Body of pancreas (tissue), 4 donors: ENCODE data around the gene CD84. TPM values are rescaled to one million over a fixed set of nuclear protein-coding genes. Genes with fewer than 3 reads are reported as not detected.

ENCODE experiments used
- ATAC-seq: fragments of 150-250 bp; one replicate; pipeline ENCODE4 v1.9.1; 2016
- DNase-seq, 4 donors: peaks; one replicate each; pipeline ENCODE4 v3.0.0-alpha.2; 2019
- H3K27ac ChIP-seq, 4 donors: fragments of 200-600 bp; sonication (generic); 1 replicate in 3 of 4; 2 replicates in 1 of 4; pipeline versions ENCODE4 v1.5.1 to v1.6.1; 2016 to 2019; ENCODE audit warnings: mild to moderate bottlenecking in 1 of 4, mixed read lengths in 1 of 4, moderate library complexity in 1 of 4
- H3K27me3 ChIP-seq, 2 donors: fragments of 200-600 bp; sonication (generic); one replicate each; pipeline ENCODE4 v1.6.0; 2016; ENCODE audit warnings: mild to moderate bottlenecking in 1 of 2
- H3K36me3 ChIP-seq, 2 donors: fragments of 200-600 bp; sonication (generic); replicated peaks in 1 of 2; 2 replicates each; pipeline ENCODE4 v1.5.1; 2016; ENCODE audit warnings: low read depth in 2 of 2; ENCODE audit not compliant: insufficient read depth in 1 of 2
- H3K4me1 ChIP-seq: fragments of 200-600 bp; sonication (generic); one replicate; pipeline ENCODE4 v1.6.0; 2016
- H3K4me3 ChIP-seq, 2 donors: fragments of 200-600 bp; sonication (generic); 1 replicate in 1 of 2; 2 replicates in 1 of 2; pipeline ENCODE4 v1.5.1; 2016 to 2019
- H3K9me3 ChIP-seq, 3 donors: fragments of 200-600 bp; sonication (generic); 1 replicate in 2 of 3; 2 replicates in 1 of 3; pipeline ENCODE4 v1.5.1; 2016
- CTCF ChIP-seq, 7 experiments: fragments of 450-650 bp in 4 of 7; fragments of 200-600 bp in 3 of 7; sonication (generic) in 3 of 7; IDR thresholded peaks; one replicate each; pipeline ENCODE4 v1.5.1; 2016 to 2019; ENCODE audit warnings: antibody characterized with exemption in 7 of 7
- POLR2A ChIP-seq, 3 donors: fragments of 450-650 bp; IDR thresholded peaks; one replicate each; pipeline ENCODE4 v1.6.1; 2016; ENCODE audit warnings: antibody characterized with exemption in 3 of 3, mild to moderate bottlenecking in 2 of 3
- WGBS, 2 donors: methylation state at CpG; one replicate each; pipeline ENCODE4 v1.1.5; 2017; 5-methylcytosine and 5-hydroxymethylcytosine counted together
- intact Hi-C: fragments of 100-400 bp; cut with DNase I; formaldehyde crosslinking; loops from one replicate; pipeline ENCODE4 v1.15.1; 2023
- total RNA-seq, 2 donors: library from RNA; depleted of rRNA; stranded (reverse); fragments of >200 nt; gene quantifications; one replicate each; pipeline ENCODE4 v1.1.0, GENCODE V29; 2016

The CD84 gene
- total RNA-seq, 2 donors from 2014 or later = 3.0 to 7.0 TPM

DNA sequence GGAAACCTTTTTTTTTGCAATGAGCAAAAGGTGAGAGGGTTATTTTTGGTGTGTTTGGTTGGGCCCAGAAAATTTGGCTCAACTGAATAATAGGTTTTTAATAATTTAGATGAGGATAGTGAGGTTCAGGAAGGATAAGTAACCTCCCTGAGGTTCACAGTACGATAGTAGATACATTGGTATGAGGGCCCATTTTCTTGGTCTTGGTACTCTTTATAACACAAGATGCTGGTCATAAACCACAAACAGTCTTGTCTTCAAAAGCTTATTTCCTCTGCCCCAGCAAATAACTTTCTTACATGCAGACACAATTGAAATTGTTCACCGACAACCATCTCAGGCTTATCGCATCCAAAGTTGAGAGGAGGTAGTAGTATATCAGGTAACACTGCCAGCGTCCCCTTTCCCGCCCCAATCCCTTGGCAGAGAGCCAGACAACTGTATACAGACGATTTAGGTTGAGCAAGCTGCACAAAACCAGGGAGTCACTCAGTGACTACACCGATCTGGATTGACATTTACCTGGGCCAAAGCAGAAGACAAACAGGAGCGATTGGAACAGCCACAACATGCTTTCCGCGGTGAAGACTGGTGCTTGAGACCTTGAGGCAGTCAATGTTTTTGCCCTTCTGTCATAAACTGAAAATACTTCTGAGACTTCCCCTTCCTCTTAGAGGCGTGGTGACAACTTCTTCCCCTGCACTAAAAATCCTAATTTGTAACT is 56.5 kb downstream of the CD84 start, which contains the start of gene SLAMF6:
SLAMF6 (minus strand) TSS at position 634 of the 724 bp plus-strand sequence; CDS start at position 571, 63 bp downstream.
- Histone ChIP-seq H3K4me1 (no peaks in the 10 kb centered on the region), H3K9me3 (no peaks in the 10 kb centered on the region), H3K27me3 (no peaks in the 10 kb centered on the region), H3K27ac (no peak within 1 kb of the TSS), H3K36me3 (no peaks in the 10 kb centered on the region), H3K4me3 (no peak within 1 kb of the TSS)
- WGBS, 2 donors = 54 to 65% methylated on average over 11 of the region's 11 CpGs
- TF ChIP-seq POLR2A (IDR thresholded peaks at IDR 0.05) (no peak), CTCF (IDR thresholded peaks at IDR 0.05) (no peak)
- DNase-seq (no peak), ATAC-seq (no peak)
- intact Hi-C loops = no loop called here

GRCh38 chr1:160522136-160522535 is 57.2 kb downstream of the CD84 start:
- Histone ChIP-seq H3K9me3 (no peaks in the 10 kb centered on the region), H3K4me1 (no peaks in the 10 kb centered on the region), H3K27me3 (no peaks in the 10 kb centered on the region), H3K4me3 (no peak overlapping the region), H3K27ac (no peak overlapping the region), H3K36me3 (no peaks in the 10 kb centered on the region)
- no peak for DNase-seq
- WGBS, 2 donors = 55 to 64% methylated on average over 3 of the region's 3 CpGs
- TF ChIP-seq POLR2A (IDR thresholded peaks at IDR 0.05) = no peak
- TF ChIP-seq CTCF (IDR thresholded peaks at IDR 0.05) = no peak
- ATAC-seq = no peak
- intact Hi-C loops = no loop called here

GRCh38 chr1:160521554-160521953 is 57.7 kb downstream of the CD84 start:
- intact Hi-C loops = no loop called here
- 83 to 91% methylated on average over 2 of the region's 2 CpGs for WGBS, 2 donors
- TF ChIP-seq POLR2A (IDR thresholded peaks at IDR 0.05) (no peak), CTCF (IDR thresholded peaks at IDR 0.05) (no peak)
- ATAC-seq (no peak), DNase-seq (no peak)
- Histone ChIP-seq H3K4me1 (no peaks in the 10 kb centered on the region), H3K27me3 (no peaks in the 10 kb centered on the region), H3K9me3 (no peaks in the 10 kb centered on the region), H3K4me3 (no peak overlapping the region), H3K27ac (peak overlapping the region in 1 of 4 donors; percentile 54), H3K36me3 (no peaks in the 10 kb centered on the region)

DNA sequence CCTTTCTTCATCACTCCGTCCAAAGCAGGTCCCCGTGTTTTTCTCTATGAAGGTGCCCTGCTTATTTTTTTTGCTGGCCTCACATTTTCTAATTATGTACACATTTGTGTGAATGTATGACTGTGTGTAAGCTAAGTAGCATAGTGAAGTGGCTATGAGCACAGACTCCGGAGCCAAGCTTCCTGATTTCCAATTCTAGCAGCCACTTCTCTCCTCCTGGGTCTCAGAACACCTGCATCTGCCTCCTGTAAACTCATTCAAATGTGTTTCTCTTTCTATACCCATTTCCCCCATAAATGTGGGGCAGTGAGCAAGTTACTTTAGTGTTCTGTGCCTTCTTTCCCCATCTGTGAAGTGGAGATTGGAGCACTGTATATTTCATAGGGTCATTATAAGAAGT is 58.3 kb downstream of the CD84 start:
- WGBS, 2 donors = 64 to 66% methylated on average over 3 of the region's 3 CpGs
- TF ChIP-seq POLR2A (IDR thresholded peaks at IDR 0.05) (no peak), CTCF (IDR thresholded peaks at IDR 0.05) (no peak)
- Histone ChIP-seq H3K27me3 (no peaks in the 10 kb centered on the region), H3K4me3 (no peak overlapping the region), H3K36me3 (no peaks in the 10 kb centered on the region), H3K4me1 (no peaks in the 10 kb centered on the region), H3K9me3 (no peaks in the 10 kb centered on the region), H3K27ac (peak overlapping the region in 2 of 4 donors; percentile 54)
- intact Hi-C loops = no loop called here
- DNase-seq (no peak), ATAC-seq (no peak)

DNA sequence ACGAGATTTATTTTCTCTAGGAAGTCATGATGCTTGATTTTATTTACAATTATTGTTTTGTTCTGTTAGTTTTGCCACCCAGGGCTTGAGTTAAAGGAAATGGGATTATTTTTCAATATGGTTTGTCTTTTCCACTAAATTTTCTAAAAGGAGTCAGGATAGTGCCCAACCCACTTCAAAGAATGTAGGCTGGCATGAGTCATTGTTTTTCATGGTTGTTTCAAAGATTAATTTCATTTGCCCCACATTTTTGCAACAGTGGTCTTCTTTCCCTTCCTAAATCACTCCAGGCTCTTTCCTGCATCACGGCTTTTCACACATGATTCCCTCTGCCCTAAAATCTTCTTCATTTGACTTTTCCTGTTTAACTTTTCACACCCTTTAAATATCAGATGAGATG is 58.7 kb downstream of the CD84 start:
- intact Hi-C loops = no loop called here
- Histone ChIP-seq H3K4me1 (no peaks in the 10 kb centered on the region), H3K4me3 (no peak overlapping the region)

More for the DNA sequence above, 58.7 kb downstream of the CD84 start:
- no peaks in the 10 kb centered on the region for H3K27me3 ChIP-seq
- H3K9me3 ChIP-seq = no peaks in the 10 kb centered on the region
- peak overlapping the region in 2 of 4 donors; percentile 54 for H3K27ac ChIP-seq
- TF ChIP-seq POLR2A (IDR thresholded peaks at IDR 0.05) (no peak), CTCF (IDR thresholded peaks at IDR 0.05) (no peak)
- DNase-seq = no peak
- H3K36me3 ChIP-seq = no peaks in the 10 kb centered on the region
- no peak for ATAC-seq
- 34 to 37% methylated on average over 2 of the region's 2 CpGs for WGBS, 2 donors
